HCT116 (cell line): ENCODE data around the gene ALDH1L1.

Experiments
- CEBPB ChIP-seq: IDR thresholded peaks from 2 replicates; pipeline ENCODE4 v1.6.1; 2012; ENCODE audit warnings: low read depth
- EZH2 ChIP-seq: fragments of 200-600 bp; sonication (generic); IDR thresholded peaks from 2 replicates; pipeline ENCODE4 v1.6.1; 2017; ENCODE audit warnings: antibody characterized with exemption, mixed run types
- EZH2phosphoT487 ChIP-seq: fragments of 200-600 bp; IDR thresholded peaks from 2 replicates; pipeline ENCODE4 v1.6.1; 2018; ENCODE audit warnings: antibody characterized with exemption, borderline replicate concordance
- JUND ChIP-seq: IDR thresholded peaks from 2 replicates; pipeline ENCODE4 v1.6.1; 2012
- RAD21 ChIP-seq: IDR thresholded peaks from 2 replicates; pipeline ENCODE4 v1.6.1; 2012; ENCODE audit warnings: low read depth, mild to moderate bottlenecking
- ZNF274 ChIP-seq: fragments of 200-500 bp; sonication (Bioruptor generic); IDR thresholded peaks from 2 replicates; pipeline ENCODE4 v1.6.1; 2014; ENCODE audit warnings: mild to moderate bottlenecking, low read depth, low read length, inconsistent platforms
- TF ChIP-seq, protein P1 (sequence below), 3 experiments: fragments of 200-600 bp in 1 of 3; sonication (generic) in 1 of 3; IDR thresholded peaks in 2 of 3; conservative IDR thresholded peaks in 1 of 3; 2 replicates each; pipeline ENCODE4 v1.5.1; 2012 to 2017; ENCODE audit warnings: low read depth in 2 of 3, low read length in 2 of 3, antibody characterized with exemption in 1 of 3, borderline replicate concordance in 1 of 3, control low read depth in 1 of 3, mild to moderate bottlenecking in 1 of 3, mixed read lengths in 1 of 3, mixed run types in 1 of 3, moderate library complexity in 1 of 3; ENCODE audit not compliant: insufficient read depth in 1 of 3
- TF ChIP-seq, protein P2 (sequence below): IDR thresholded peaks from 2 replicates; pipeline ENCODE4 v1.6.1; 2012

DNA sequence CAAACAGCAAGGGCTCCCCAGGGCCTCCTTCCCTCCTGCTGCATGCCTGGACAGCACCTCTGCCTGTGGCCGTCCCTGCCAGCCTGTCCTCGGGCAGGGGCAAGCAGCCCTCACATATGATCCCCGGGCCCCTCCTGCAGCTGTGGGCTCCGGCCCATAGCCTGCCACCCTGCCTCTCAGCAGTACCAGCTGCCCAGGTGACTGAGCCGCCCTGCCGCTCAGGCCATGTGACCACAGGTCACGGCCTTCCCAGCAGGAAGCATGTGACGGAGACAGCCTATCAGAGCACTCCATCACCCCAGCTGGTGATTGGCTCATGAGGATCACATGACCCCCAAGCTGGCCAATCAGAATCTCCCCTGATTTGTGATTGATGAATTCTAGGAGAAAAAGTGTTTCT lies 23.9 kb downstream of the ALDH1L1 start:
- no peak for TF ChIP-seq JUND
- no peak for TF ChIP-seq CEBPB
- TF ChIP-seq, protein P1, sequence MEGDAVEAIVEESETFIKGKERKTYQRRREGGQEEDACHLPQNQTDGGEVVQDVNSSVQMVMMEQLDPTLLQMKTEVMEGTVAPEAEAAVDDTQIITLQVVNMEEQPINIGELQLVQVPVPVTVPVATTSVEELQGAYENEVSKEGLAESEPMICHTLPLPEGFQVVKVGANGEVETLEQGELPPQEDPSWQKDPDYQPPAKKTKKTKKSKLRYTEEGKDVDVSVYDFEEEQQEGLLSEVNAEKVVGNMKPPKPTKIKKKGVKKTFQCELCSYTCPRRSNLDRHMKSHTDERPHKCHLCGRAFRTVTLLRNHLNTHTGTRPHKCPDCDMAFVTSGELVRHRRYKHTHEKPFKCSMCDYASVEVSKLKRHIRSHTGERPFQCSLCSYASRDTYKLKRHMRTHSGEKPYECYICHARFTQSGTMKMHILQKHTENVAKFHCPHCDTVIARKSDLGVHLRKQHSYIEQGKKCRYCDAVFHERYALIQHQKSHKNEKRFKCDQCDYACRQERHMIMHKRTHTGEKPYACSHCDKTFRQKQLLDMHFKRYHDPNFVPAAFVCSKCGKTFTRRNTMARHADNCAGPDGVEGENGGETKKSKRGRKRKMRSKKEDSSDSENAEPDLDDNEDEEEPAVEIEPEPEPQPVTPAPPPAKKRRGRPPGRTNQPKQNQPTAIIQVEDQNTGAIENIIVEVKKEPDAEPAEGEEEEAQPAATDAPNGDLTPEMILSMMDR (IDR thresholded peaks at IDR 0.05 in 2 of 3, conservative IDR thresholded peaks at IDR 0.05 in 1 of 3; ENCODE audit: borderline replicate concordance in 1 of 3, insufficient read depth in 1 of 3, low read depth in 2 of 3, low read length in 2 of 3): no peak
- TF ChIP-seq, protein P2, sequence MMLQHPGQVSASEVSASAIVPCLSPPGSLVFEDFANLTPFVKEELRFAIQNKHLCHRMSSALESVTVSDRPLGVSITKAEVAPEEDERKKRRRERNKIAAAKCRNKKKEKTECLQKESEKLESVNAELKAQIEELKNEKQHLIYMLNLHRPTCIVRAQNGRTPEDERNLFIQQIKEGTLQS: no peak
- no peak for TF ChIP-seq ZNF274
- TF ChIP-seq EZH2: no peak
- no peak for TF ChIP-seq RAD21
- TF ChIP-seq EZH2phosphoT487: no peak
